DOHH2 (cell line): Measurements from ENCODE around the gene LTA.

ENCODE experiments used
- H3F3A ChIP-seq: fragments of 200-600 bp; sonication (generic), shearing (Covaris generic); 2 replicates; pipeline ENCODE4 v1.6.0; 2016; ENCODE audit warnings: antibody characterized with exemption, mild to moderate bottlenecking; ENCODE audit not compliant: control insufficient read depth, insufficient read depth
- H3K27ac ChIP-seq: fragments of 200-600 bp; sonication (generic); 2 replicates; pipeline ENCODE4 v1.5.1; 2014; ENCODE audit warnings: low read depth, mild to moderate bottlenecking, low read length, moderate library complexity
- H3K27me3 ChIP-seq: fragments of 200-600 bp; sonication (generic); 2 replicates; pipeline ENCODE4 v1.6.1; 2014; ENCODE audit warnings: mild to moderate bottlenecking, low read length, mixed read lengths; ENCODE audit not compliant: control insufficient read depth
- H3K36me3 ChIP-seq: fragments of 200-600 bp; sonication (generic); 2 replicates; pipeline ENCODE4 v1.6.1; 2014; ENCODE audit warnings: mild to moderate bottlenecking, low read length, moderate library complexity, mixed read lengths; ENCODE audit not compliant: control insufficient read depth
- H3K4me1 ChIP-seq: fragments of 200-600 bp; sonication (generic); 2 replicates; pipeline ENCODE4 v1.6.1; 2014; ENCODE audit warnings: mild to moderate bottlenecking, low read length, mixed read lengths; ENCODE audit not compliant: control insufficient read depth
- H3K4me2 ChIP-seq: fragments of 200-600 bp; sonication (generic); 2 replicates; pipeline ENCODE4 v1.6.0; 2014; ENCODE audit warnings: mild to moderate bottlenecking, low read length, moderate library complexity
- H3K4me3 ChIP-seq: fragments of 200-600 bp; sonication (generic); 2 replicates; pipeline ENCODE4 v1.5.1; 2014; ENCODE audit warnings: mild to moderate bottlenecking, low read length, mixed read lengths
- H3K79me2 ChIP-seq: fragments of 200-600 bp; sonication (generic); 2 replicates; pipeline ENCODE4 v1.6.1; 2014; ENCODE audit warnings: mild to moderate bottlenecking, low read length, mixed read lengths; ENCODE audit not compliant: control insufficient read depth
- H3K9me2 ChIP-seq: fragments of 200-600 bp; sonication (generic); replicated peaks from 2 replicates; pipeline ENCODE4 v1.6.1; 2014; ENCODE audit warnings: mild to moderate bottlenecking, low read length, mixed read lengths; ENCODE audit not compliant: control insufficient read depth
- H3K9me3 ChIP-seq: fragments of 200-600 bp; sonication (generic); 2 replicates; pipeline ENCODE4 v1.6.1; 2014; ENCODE audit warnings: antibody characterized with exemption, low read length, mixed read lengths; ENCODE audit not compliant: control insufficient read depth, insufficient read depth
- H4K20me1 ChIP-seq: fragments of 200-600 bp; sonication (generic); 2 replicates; pipeline ENCODE4 v1.6.0; 2014; ENCODE audit warnings: low read depth, mild to moderate bottlenecking, antibody characterized with exemption, low read length, moderate library complexity; ENCODE audit not compliant: control insufficient read depth, insufficient read depth
- CTCF ChIP-seq: fragments of 200-600 bp; sonication (generic); IDR thresholded peaks from one replicate; pipeline ENCODE4 v1.5.1; 2014; ENCODE audit warnings: antibody characterized with exemption, mild to moderate bottlenecking, low read depth, low read length; ENCODE audit not compliant: poor library complexity, severe bottlenecking
- EZH2phosphoT487 ChIP-seq: fragments of 200-600 bp; sonication (generic); IDR thresholded peaks from 2 replicates; pipeline ENCODE4 v1.6.1; 2017; ENCODE audit warnings: borderline replicate concordance, mild to moderate bottlenecking, antibody characterized with exemption, low read length, moderate library complexity, mixed read lengths

LTA gene

GRCh38 chr6:31567531-31568370 lies 4.3 kb upstream of the LTA start:
- no peaks in the 10 kb centered on the region for H3K9me2 ChIP-seq
- no peak for TF ChIP-seq EZH2phosphoT487
- TF ChIP-seq CTCF = no peak
- H3K27me3 ChIP-seq = peaks cover 51% of the 10 kb centered on the region
- no peaks in the 10 kb centered on the region for H3K79me2 ChIP-seq
- no peak overlapping the region for H3K27ac ChIP-seq
- H3K4me3 ChIP-seq = no peak overlapping the region
- H3K9me3 ChIP-seq = no peaks in the 10 kb centered on the region
- H3F3A ChIP-seq = peaks cover 14% of the 10 kb centered on the region
- H3K4me1 ChIP-seq = peaks cover 64% of the 10 kb centered on the region
- no peak overlapping the region; the same call in 1 of the 2 replicates for H3K4me2 ChIP-seq
- no peaks in the 10 kb centered on the region for H3K36me3 ChIP-seq
- no peaks in the 10 kb centered on the region for H4K20me1 ChIP-seq

- Histone ChIP-seq H3K9me2 (no peaks in the 10 kb centered on the region), H3K9me3 (no peaks in the 10 kb centered on the region), H3K79me2 (no peaks in the 10 kb centered on the region), H3K4me1 (peaks cover 60% of the 10 kb centered on the region), H3K27ac (no peak overlapping the region), H3K4me3 (no peak overlapping the region), H3K36me3 (no peaks in the 10 kb centered on the region), H3F3A (peaks cover 14% of the 10 kb centered on the region), H3K27me3 (peaks cover 55% of the 10 kb centered on the region), H4K20me1 (no peaks in the 10 kb centered on the region), H3K4me2 (peak overlapping the region; percentile 6)
- TF ChIP-seq EZH2phosphoT487 (no peak), CTCF (no peak)
Measured at GRCh38 chr6:31568537-31568961, 3.5 kb upstream of the LTA start.

- H3K9me2 ChIP-seq = no peaks in the 10 kb centered on the region
- no peak overlapping the region; the same call in 1 of the 2 replicates for H3K27ac ChIP-seq
- TF ChIP-seq EZH2phosphoT487 (no peak), CTCF (no peak)
- H3K4me1 ChIP-seq = peaks cover 62% of the 10 kb centered on the region
- no peak overlapping the region for H3K4me2 ChIP-seq
- H3K36me3 ChIP-seq = no peaks in the 10 kb centered on the region
- H3K4me3 ChIP-seq = no peak overlapping the region
- peaks cover 67% of the 10 kb centered on the region for H3K27me3 ChIP-seq
- peaks cover 14% of the 10 kb centered on the region for H3F3A ChIP-seq
- no peaks in the 10 kb centered on the region for H3K9me3 ChIP-seq
- no peaks in the 10 kb centered on the region for H4K20me1 ChIP-seq
- H3K79me2 ChIP-seq = no peaks in the 10 kb centered on the region
Measured at GRCh38 chr6:31569861-31570536, 2.1 kb upstream of the LTA start.
